Hepatocyte (in vitro differentiated cells): ENCODE measurements around the gene PRKCA.

Source experiments
- CTCF ChIP-seq: fragments of 200-600 bp; sonication (generic); IDR thresholded peaks from 2 replicates; pipeline ENCODE4 v1.5.1; 2016; ENCODE audit warnings: antibody characterized with exemption, mild to moderate bottlenecking; ENCODE audit not compliant: poor library complexity
- EZH2 ChIP-seq: fragments of 200-600 bp; sonication (generic); IDR thresholded peaks from 2 replicates; pipeline ENCODE4 v1.6.1; 2016; ENCODE audit warnings: antibody characterized with exemption, mild to moderate bottlenecking, borderline replicate concordance

GRCh38 chr17:66789093-66789492, 486.7 kb downstream of the PRKCA start:
- TF ChIP-seq CTCF: no peak
- TF ChIP-seq EZH2: no peak
